Upper lobe of left lung (tissue), 4 donors: ENCODE results near the gene KCNH3.

Experiments
- CTCF ChIP-seq, 6 experiments: fragments of 450-650 bp in 4 of 6; fragments of 200-600 bp in 2 of 6; sonication (generic) in 2 of 6; IDR thresholded peaks; one replicate each; pipeline ENCODE4 v1.5.1; 2016 to 2019; ENCODE audit warnings: antibody characterized with exemption in 6 of 6
- EP300 ChIP-seq, 4 donors: sonication (generic); formaldehyde crosslinking; IDR thresholded peaks; one replicate each; pipeline ENCODE4 v1.5.1; 2017; ENCODE audit warnings: antibody characterized with exemption in 4 of 4, control low read depth in 2 of 4
- POLR2A ChIP-seq, 4 donors: fragments of 450-650 bp; IDR thresholded peaks; one replicate each; pipeline ENCODE4 v1.5.1; 2016 to 2017; ENCODE audit warnings: antibody characterized with exemption in 4 of 4, mild to moderate bottlenecking in 2 of 4
- POLR2AphosphoS5 ChIP-seq, 2 donors: sonication (generic); formaldehyde crosslinking; IDR thresholded peaks; one replicate each; pipeline ENCODE4 v1.5.1; 2017; ENCODE audit warnings: antibody characterized with exemption in 2 of 2

GRCh38 chr12:49552425-49552824 lies 13.6 kb downstream of the KCNH3 start:
- TF ChIP-seq POLR2AphosphoS5 (IDR thresholded peaks at IDR 0.05) (no peak), EP300 (IDR thresholded peaks at IDR 0.05) (no peak), CTCF (IDR thresholded peaks at IDR 0.05) (no peak), POLR2A (IDR thresholded peaks at IDR 0.05) (no peak)
